GM12875 (cell line): ENCODE data around the gene CRHBP.

Experiments
- H3K4me3 ChIP-seq: one replicate; pipeline ENCODE4 v1.5.1; 2011; ENCODE audit warnings: low read depth, low read length, control low read depth
- TF ChIP-seq, protein P1 (sequence below): IDR thresholded peaks from 2 replicates; pipeline ENCODE4 v1.5.1; 2011; ENCODE audit warnings: low read depth, mild to moderate bottlenecking, control low read depth, inconsistent platforms, low read length, moderate library complexity, borderline replicate concordance; ENCODE audit not compliant: insufficient read depth

The CRHBP gene

DNA sequence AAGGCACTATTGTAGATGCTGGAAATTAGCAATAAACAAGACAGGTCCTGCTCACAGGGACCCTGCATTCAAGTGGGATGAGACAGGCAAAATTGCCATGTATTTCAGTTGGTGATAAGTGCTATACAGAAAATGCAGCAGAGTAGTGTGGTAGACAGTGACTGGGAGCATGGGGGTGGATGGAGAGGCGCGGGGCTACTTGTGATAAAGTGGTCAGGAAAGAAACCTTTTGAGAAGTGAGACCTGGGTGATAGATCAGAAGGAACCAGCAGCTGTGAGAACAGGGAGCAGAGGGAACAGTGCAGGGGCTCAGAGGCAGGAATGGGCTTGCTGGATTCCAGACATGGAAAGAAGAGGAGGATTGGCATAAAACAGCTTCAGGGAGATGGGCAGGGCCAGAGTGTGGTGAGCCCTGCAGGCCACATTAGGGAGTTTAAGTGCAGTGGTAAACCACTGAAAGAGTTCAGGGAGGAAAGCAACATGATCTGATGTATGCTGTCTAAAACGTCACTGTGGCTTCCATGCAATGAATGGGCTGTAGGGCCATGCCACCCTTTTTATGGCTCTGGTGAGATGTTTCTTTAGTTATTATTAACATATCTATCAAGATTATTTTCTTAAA is 7.3 kb downstream of the CRHBP start:
- TF ChIP-seq, protein P1, sequence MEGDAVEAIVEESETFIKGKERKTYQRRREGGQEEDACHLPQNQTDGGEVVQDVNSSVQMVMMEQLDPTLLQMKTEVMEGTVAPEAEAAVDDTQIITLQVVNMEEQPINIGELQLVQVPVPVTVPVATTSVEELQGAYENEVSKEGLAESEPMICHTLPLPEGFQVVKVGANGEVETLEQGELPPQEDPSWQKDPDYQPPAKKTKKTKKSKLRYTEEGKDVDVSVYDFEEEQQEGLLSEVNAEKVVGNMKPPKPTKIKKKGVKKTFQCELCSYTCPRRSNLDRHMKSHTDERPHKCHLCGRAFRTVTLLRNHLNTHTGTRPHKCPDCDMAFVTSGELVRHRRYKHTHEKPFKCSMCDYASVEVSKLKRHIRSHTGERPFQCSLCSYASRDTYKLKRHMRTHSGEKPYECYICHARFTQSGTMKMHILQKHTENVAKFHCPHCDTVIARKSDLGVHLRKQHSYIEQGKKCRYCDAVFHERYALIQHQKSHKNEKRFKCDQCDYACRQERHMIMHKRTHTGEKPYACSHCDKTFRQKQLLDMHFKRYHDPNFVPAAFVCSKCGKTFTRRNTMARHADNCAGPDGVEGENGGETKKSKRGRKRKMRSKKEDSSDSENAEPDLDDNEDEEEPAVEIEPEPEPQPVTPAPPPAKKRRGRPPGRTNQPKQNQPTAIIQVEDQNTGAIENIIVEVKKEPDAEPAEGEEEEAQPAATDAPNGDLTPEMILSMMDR = no peak
- no peak overlapping the region for H3K4me3 ChIP-seq

DNA sequence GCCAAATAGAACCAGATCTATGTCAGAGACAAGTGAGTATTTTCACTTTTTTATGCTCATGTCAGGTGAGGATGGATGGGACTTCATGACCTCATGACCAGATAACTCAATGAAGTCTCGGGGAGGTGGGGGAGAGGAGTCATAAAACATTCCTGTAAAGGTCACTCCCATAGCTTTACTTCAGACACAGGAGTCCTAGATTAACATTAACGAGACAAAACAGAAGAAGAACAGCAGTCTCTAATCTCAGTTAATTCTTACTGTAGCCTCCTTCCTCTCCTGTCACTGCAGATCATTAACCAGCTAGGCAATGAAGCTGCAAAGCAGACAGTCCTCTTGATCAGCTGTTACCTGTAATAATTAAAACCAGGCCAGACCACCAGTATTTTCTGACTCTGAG is 11.2 kb downstream of the CRHBP start:
- TF ChIP-seq, protein P1 = no peak
- no peak overlapping the region for H3K4me3 ChIP-seq

DNA sequence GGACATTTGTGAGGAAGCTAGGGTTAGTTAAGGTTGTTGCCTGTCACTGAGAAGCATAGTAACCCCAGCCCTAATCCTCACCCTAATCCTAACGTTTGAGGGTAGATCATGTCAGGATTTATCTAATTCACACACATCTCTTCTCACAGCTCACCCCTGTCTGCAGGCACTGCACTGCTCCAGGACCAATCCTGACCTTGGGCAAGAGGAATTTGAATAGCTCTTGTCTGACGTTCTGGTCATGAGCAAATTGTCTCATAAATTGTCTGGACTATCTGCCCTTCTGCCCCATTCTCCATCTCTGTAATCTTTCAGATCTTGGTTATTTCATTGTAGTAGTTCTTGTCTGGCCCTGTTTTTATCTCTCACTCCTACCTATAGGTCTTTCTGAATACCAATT is 18.7 kb downstream of the CRHBP start:
- no peak overlapping the region for H3K4me3 ChIP-seq
- TF ChIP-seq, protein P1 = no peak

DNA sequence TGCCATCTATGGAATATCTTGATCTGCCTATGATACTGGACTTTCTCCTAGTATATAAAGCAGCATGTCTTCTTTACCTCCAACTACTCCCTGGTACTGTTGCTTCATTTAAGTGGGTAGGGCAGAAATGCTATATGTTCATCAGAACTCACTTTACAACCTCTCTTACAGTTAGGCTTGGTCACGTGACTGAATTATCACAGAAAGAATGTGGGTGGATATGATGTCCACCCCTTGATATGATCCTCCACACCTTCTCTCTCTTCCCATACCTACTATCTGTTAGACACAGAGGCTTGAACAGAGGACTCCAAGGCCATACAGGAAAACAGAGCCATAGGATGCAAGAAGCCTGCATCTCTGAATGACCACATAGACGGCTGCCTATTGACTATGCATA is 19.8 kb downstream of the CRHBP start:
- no peak overlapping the region for H3K4me3 ChIP-seq
- TF ChIP-seq, protein P1 = no peak

DNA sequence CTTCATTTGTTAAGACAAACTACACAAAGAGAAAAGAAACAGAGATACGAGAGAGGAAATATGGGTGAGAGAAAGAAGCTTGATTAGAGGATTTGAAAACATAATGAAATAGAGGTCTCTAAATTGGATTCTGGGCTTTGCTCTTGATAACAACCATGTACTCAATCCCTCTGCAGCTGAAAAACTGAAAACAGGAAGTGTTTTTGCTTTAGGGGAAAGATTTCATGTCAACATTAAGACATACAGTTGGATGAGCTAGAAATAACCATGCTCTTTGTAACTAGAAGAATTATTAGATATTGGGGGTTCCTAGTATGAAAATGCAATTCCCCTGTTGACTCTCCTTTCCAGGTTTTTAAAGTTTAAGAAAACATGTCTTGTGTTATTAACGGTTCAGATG is 21.9 kb downstream of the CRHBP start:
- TF ChIP-seq, protein P1 = no peak
- H3K4me3 ChIP-seq = no peak overlapping the region

DNA sequence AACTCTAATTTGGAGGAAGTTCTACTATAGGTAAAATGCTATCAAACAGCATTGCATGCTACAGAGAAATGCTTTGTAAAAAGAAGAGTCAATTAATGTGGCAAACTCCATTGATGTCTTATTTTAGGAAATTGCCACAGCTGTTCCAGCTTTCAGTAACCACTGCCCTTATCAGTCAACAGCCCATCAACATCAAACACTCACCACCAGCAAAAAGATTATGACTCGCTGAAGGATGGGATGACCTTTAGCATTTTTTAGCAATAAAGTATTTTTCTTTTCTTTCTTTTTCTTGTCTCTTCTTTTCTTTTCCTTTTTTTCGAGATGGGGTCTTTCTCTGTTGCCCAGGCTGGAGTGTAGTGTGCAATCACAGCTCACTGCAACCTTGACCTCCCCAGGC is 26.0 kb downstream of the CRHBP start:
- TF ChIP-seq, protein P1 = no peak
- H3K4me3 ChIP-seq = no peak overlapping the region

DNA sequence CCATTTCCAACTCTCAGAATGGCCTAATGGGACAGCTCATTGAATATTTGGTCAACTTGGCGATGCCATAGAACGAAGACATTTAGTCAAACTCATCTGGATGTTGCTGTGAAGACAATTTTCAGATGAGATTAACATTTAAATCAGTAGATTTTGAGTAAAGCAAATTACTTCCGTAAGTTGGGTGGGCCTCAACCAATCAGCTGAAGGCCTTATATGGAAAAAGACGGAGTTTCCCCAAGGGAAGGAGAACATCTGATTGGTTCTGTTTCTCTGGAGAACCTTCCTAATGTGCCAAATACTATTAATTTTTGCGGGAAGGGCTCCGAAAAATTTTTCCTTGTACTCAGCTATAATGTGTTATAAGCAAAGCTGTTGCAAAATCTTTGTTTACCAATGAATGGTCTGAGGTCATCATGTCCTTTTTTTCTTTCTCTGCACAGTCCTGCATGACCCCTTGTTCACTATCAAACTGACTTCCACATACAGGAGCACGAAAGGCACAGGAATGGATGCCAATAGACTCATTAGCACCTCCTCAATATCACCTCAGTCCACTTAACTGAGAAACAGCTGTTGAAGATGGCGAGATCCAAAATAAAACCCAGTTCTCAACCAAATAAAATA is 27.8 kb downstream of the CRHBP start:
- TF ChIP-seq, protein P1 = no peak

More for the DNA sequence above, 27.8 kb downstream of the CRHBP start:
- H3K4me3 ChIP-seq = no peak overlapping the region
